CD4-positive, CD25-positive, alpha-beta regulatory T cell (primary cell): ENCODE results near the gene GADL1. TPM values are rescaled to one million over a fixed set of nuclear protein-coding genes. Genes with fewer than 3 reads are reported as not detected.

Experiments
- ATAC-seq, 2 donors: fragments of 150-1000 bp; cut with Tn5 transposase; one replicate each; pipeline ENCODE4 v1.10.0; 2021; ENCODE audit warnings: low read depth in 2 of 2, moderate number of reproducible peaks in 2 of 2, moderate library complexity in 1 of 2
- DNase-seq, 3 donors: peaks; one replicate each; pipeline versions ENCODE4 v3.0.0 to v3.0.0-alpha.2; 2012 to 2022; ENCODE audit warnings: mixed read lengths in 1 of 3
- H3K27ac ChIP-seq: one replicate; pipeline ENCODE4 v1.7.0; 2013; ENCODE audit warnings: mild to moderate bottlenecking, low read length; ENCODE audit not compliant: insufficient read depth, poor library complexity, severe bottlenecking
- H3K27me3 ChIP-seq: one replicate; pipeline ENCODE4 v1.7.0; 2013; ENCODE audit warnings: low read length; ENCODE audit not compliant: control insufficient read depth, insufficient read depth
- H3K36me3 ChIP-seq: one replicate; pipeline ENCODE4 v1.7.0; 2013; ENCODE audit warnings: mild to moderate bottlenecking, low read length, moderate library complexity; ENCODE audit not compliant: control insufficient read depth, insufficient read depth
- H3K4me1 ChIP-seq: 2 replicates; pipeline ENCODE4 v1.7.0; 2013; ENCODE audit warnings: mild to moderate bottlenecking, low read length; ENCODE audit not compliant: insufficient read depth, control insufficient read depth, poor library complexity, severe bottlenecking
- H3K4me3 ChIP-seq: one replicate; pipeline ENCODE4 v1.7.0; 2013; ENCODE audit warnings: low read depth, mild to moderate bottlenecking, low read length, moderate library complexity
- H3K9me3 ChIP-seq, 2 experiments: 1 replicate in 1 of 2; 2 replicates in 1 of 2; pipeline ENCODE4 v1.7.0; 2013; ENCODE audit warnings: low read length in 2 of 2, mild to moderate bottlenecking in 1 of 2, moderate library complexity in 1 of 2; ENCODE audit not compliant: control insufficient read depth in 2 of 2
- H3K27ac Mint-ChIP-seq, 3 donors: one replicate each; pipeline ENCODE4 v1.8.0; 2020 to 2022; ENCODE audit warnings: mild to moderate bottlenecking in 3 of 3, mixed read lengths in 3 of 3, moderate library complexity in 2 of 3
- H3K27me3 Mint-ChIP-seq: one replicate; pipeline ENCODE4 v1.8.0; 2022; ENCODE audit warnings: mild to moderate bottlenecking, mixed read lengths
- H3K36me3 Mint-ChIP-seq: one replicate; pipeline ENCODE4 v1.8.0; 2020; ENCODE audit warnings: mixed read lengths
- H3K4me1 Mint-ChIP-seq, 4 donors: one replicate each; pipeline ENCODE4 v1.8.0; 2020 to 2022; ENCODE audit warnings: mixed read lengths in 4 of 4, mild to moderate bottlenecking in 1 of 4
- H3K4me3 Mint-ChIP-seq, 4 donors: one replicate each; pipeline ENCODE4 v1.8.0; 2020 to 2022; ENCODE audit warnings: mild to moderate bottlenecking in 4 of 4, mixed read lengths in 4 of 4, moderate library complexity in 3 of 4
- H3K9me3 Mint-ChIP-seq, 7 donors: one replicate each; pipeline ENCODE4 v1.8.0; 2020 to 2022; ENCODE audit warnings: mixed read lengths in 7 of 7, mild to moderate bottlenecking in 3 of 7, moderate library complexity in 2 of 7
- polyA plus RNA-seq, 4 donors: library from polyadenylated mRNA; unstranded; fragments of 300-500 nt; fragmentation: Illumina TruSeq; gene quantifications; one replicate each; pipeline ENCODE4 v1.2.3, GENCODE V29; 2021
- total RNA-seq: library from RNA; stranded (reverse); gene quantifications from one replicate; pipeline ENCODE4 v1.2.3, GENCODE V29; 2022

GADL1 gene
- total and polyA plus RNA-seq, 5 donors from 2014 or later: not detected

GRCh38 chr3:30704931-30705890 lies 189.2 kb downstream of the GADL1 start:
- no peak overlapping the region for H3K27ac ChIP-seq
- H3K4me3 Mint-ChIP-seq: no peak overlapping the region
- no peak overlapping the region for H3K4me3 ChIP-seq
- no peaks in the 10 kb centered on the region for H3K27me3 ChIP-seq
- H3K36me3 Mint-ChIP-seq: peaks cover 10% of the 10 kb centered on the region
- no peaks in the 10 kb centered on the region for H3K36me3 ChIP-seq
- H3K9me3 ChIP-seq: peaks cover 0 to 2% of the 10 kb centered on the region in 2 experiments
- H3K27me3 Mint-ChIP-seq: no peaks in the 10 kb centered on the region
- no peaks in the 10 kb centered on the region for H3K4me1 ChIP-seq
- no peak for ATAC-seq
- H3K9me3 Mint-ChIP-seq: peaks cover 0 to 5% (median 0%) of the 10 kb centered on the region in 7 donors
- no peak overlapping the region for H3K27ac Mint-ChIP-seq
- peaks cover 0 to 11% (median 4%) of the 10 kb centered on the region in 4 donors for H3K4me1 Mint-ChIP-seq
- DNase-seq: no peak

GRCh38 chr3:30702828-30703397 lies 191.5 kb downstream of the GADL1 start:
- peaks cover 10% of the 10 kb centered on the region for H3K36me3 Mint-ChIP-seq
- DNase-seq (no peak), ATAC-seq (no peak)
- Histone ChIP-seq H3K36me3 (no peaks in the 10 kb centered on the region), H3K4me1 (no peaks in the 10 kb centered on the region), H3K27me3 (no peaks in the 10 kb centered on the region), H3K27ac (no peak overlapping the region), H3K9me3 (peaks cover 0 to 2% of the 10 kb centered on the region in 2 experiments), H3K4me3 (no peak overlapping the region)
- no peaks in the 10 kb centered on the region for H3K27me3 Mint-ChIP-seq
- peaks cover 0 to 4% (median 0%) of the 10 kb centered on the region in 7 donors for H3K9me3 Mint-ChIP-seq
- H3K27ac Mint-ChIP-seq: peak overlapping the region in 2 of 3 donors; percentile 28 to 52
- peaks cover 0 to 5% (median 0%) of the 10 kb centered on the region in 4 donors for H3K4me1 Mint-ChIP-seq
- H3K4me3 Mint-ChIP-seq: no peak overlapping the region

- Histone ChIP-seq H3K27ac (no peak overlapping the region), H3K4me3 (no peak overlapping the region), H3K27me3 (no peaks in the 10 kb centered on the region), H3K36me3 (no peaks in the 10 kb centered on the region), H3K9me3 (peaks cover 0 to 2% of the 10 kb centered on the region in 2 experiments), H3K4me1 (no peaks in the 10 kb centered on the region)
- Mint-ChIP-seq H3K27ac (no peak overlapping the region), H3K4me1 (peaks cover 0 to 8% (median under 1%) of the 10 kb centered on the region in 4 donors), H3K4me3 (no peak overlapping the region), H3K27me3 (no peaks in the 10 kb centered on the region), H3K9me3 (peaks cover 0 to 4% (median 0%) of the 10 kb centered on the region in 7 donors), H3K36me3 (peaks cover 14% of the 10 kb centered on the region)
- DNase-seq (no peak), ATAC-seq (no peak)
These were observed 192.2 kb downstream of the GADL1 start for GRCh38 chr3:30702038-30702827.

- Histone ChIP-seq H3K4me1 (no peaks in the 10 kb centered on the region), H3K36me3 (peaks cover 3% of the 10 kb centered on the region), H3K27ac (no peak overlapping the region), H3K9me3 (peaks cover 0 to 2% of the 10 kb centered on the region in 2 experiments), H3K27me3 (no peaks in the 10 kb centered on the region), H3K4me3 (no peak overlapping the region)
- H3K9me3 Mint-ChIP-seq: peaks cover 0 to 4% (median 0%) of the 10 kb centered on the region in 7 donors
- peaks cover 0 to 16% (median 7%) of the 10 kb centered on the region in 4 donors for H3K4me1 Mint-ChIP-seq
- no peak overlapping the region for H3K4me3 Mint-ChIP-seq
- H3K36me3 Mint-ChIP-seq: peaks cover 15% of the 10 kb centered on the region
- no peaks in the 10 kb centered on the region for H3K27me3 Mint-ChIP-seq
- DNase-seq: no peak
- ATAC-seq: no peak
- H3K27ac Mint-ChIP-seq: peak overlapping the region in 2 of 3 donors; percentile 7 to 11
These were observed 193.6 kb downstream of the GADL1 start for GRCh38 chr3:30700702-30701321.

GRCh38 chr3:30699927-30700326 lies 194.5 kb downstream of the GADL1 start:
- Histone ChIP-seq H3K27ac (no peak overlapping the region), H3K4me3 (no peak overlapping the region), H3K27me3 (no peaks in the 10 kb centered on the region), H3K4me1 (no peaks in the 10 kb centered on the region), H3K9me3 (peaks cover 0 to 2% of the 10 kb centered on the region in 2 experiments), H3K36me3 (peaks cover 10% of the 10 kb centered on the region)
- Mint-ChIP-seq H3K27me3 (no peaks in the 10 kb centered on the region), H3K4me3 (no peak overlapping the region), H3K36me3 (peaks cover 23% of the 10 kb centered on the region), H3K4me1 (peaks cover 0 to 19% (median 12%) of the 10 kb centered on the region in 4 donors), H3K27ac (no peak overlapping the region), H3K9me3 (peaks cover 0 to 4% (median 0%) of the 10 kb centered on the region in 7 donors)
- no peak for DNase-seq
- no peak for ATAC-seq

GRCh38 chr3:30698549-30698948 lies 195.9 kb downstream of the GADL1 start:
- DNase-seq: no peak
- H3K36me3 Mint-ChIP-seq: peaks cover 23% of the 10 kb centered on the region
- Histone ChIP-seq H3K36me3 (peaks cover 19% of the 10 kb centered on the region), H3K27ac (no peak overlapping the region), H3K4me3 (no peak overlapping the region), H3K9me3 (peaks cover 0 to 2% of the 10 kb centered on the region in 2 experiments), H3K27me3 (no peaks in the 10 kb centered on the region), H3K4me1 (no peaks in the 10 kb centered on the region)
- ATAC-seq: no peak
- H3K9me3 Mint-ChIP-seq: peaks cover 0 to 4% (median 0%) of the 10 kb centered on the region in 7 donors
- H3K27ac Mint-ChIP-seq: no peak overlapping the region
- peaks cover 0 to 19% (median 15%) of the 10 kb centered on the region in 4 donors for H3K4me1 Mint-ChIP-seq
- H3K27me3 Mint-ChIP-seq: no peaks in the 10 kb centered on the region
- H3K4me3 Mint-ChIP-seq: no peak overlapping the region

- Mint-ChIP-seq H3K27ac (peak overlapping the region in 2 of 3 donors; percentile 14 to 69), H3K9me3 (no peaks in the 10 kb centered on the region), H3K36me3 (peaks cover 32% of the 10 kb centered on the region), H3K4me3 (no peak overlapping the region), H3K27me3 (no peaks in the 10 kb centered on the region), H3K4me1 (peaks cover 4 to 36% (median 24%) of the 10 kb centered on the region in 4 donors)
- no peak for ATAC-seq
- Histone ChIP-seq H3K9me3 (no peaks in the 10 kb centered on the region), H3K36me3 (peaks cover 34% of the 10 kb centered on the region), H3K27ac (no peak overlapping the region), H3K4me1 (peaks cover 6% of the 10 kb centered on the region), H3K4me3 (no peak overlapping the region), H3K27me3 (no peaks in the 10 kb centered on the region)
- no peak for DNase-seq
These were observed 197.6 kb downstream of the GADL1 start for GRCh38 chr3:30696896-30697295.
